OCI-LY3 (cell line): ENCODE results near the gene BOD1.

Experiments
- H2AFZ ChIP-seq: fragments of 200-600, 300-600 bp; shearing (Covaris generic); 2 replicates; pipeline ENCODE4 v1.6.0; 2014; ENCODE audit warnings: antibody characterized with exemption, low read depth, low read length
- H3K27ac ChIP-seq: fragments of 200-600, 300-600 bp; sonication (generic); 2 replicates; pipeline ENCODE4 v1.5.1; 2014; ENCODE audit warnings: mild to moderate bottlenecking, low read length, moderate library complexity, mixed read lengths
- H3K27me3 ChIP-seq: fragments of 200-600, 300-600 bp; sonication (generic); 2 replicates; pipeline ENCODE4 v1.6.1; 2014; ENCODE audit warnings: low read depth, low read length, mixed read lengths
- H3K36me3 ChIP-seq: fragments of 200-600, 300-600 bp; sonication (generic); replicated peaks from 2 replicates; pipeline ENCODE3; 2014; ENCODE audit warnings: low read depth, low read length, mixed read lengths
- H3K4me1 ChIP-seq: fragments of 300-600, 200-600 bp; sonication (generic); 2 replicates; pipeline ENCODE4 v1.6.1; 2014; ENCODE audit warnings: low read length, mixed read lengths
- H3K4me2 ChIP-seq: fragments of 200-600, 300-600 bp; sonication (generic); 2 replicates; pipeline ENCODE4 v1.6.1; 2014; ENCODE audit warnings: low read length, mixed read lengths
- H3K4me3 ChIP-seq: fragments of 300-600, 200-600 bp; sonication (generic); 2 replicates; pipeline ENCODE4 v1.5.1; 2014; ENCODE audit warnings: antibody characterized with exemption, mild to moderate bottlenecking, low read length, moderate library complexity
- H3K79me2 ChIP-seq: fragments of 300-600, 200-600 bp; shearing (Covaris generic); 2 replicates; pipeline ENCODE4 v1.6.1; 2014; ENCODE audit warnings: mild to moderate bottlenecking, low read length, mixed read lengths
- H3K9ac ChIP-seq: fragments of 300-600, 200-600 bp; shearing (Covaris generic); 2 replicates; pipeline ENCODE4 v1.6.0; 2014; ENCODE audit warnings: mild to moderate bottlenecking, low read length, moderate library complexity
- H3K9me3 ChIP-seq: fragments of 200-600, 300-600 bp; shearing (Covaris generic); 2 replicates; pipeline ENCODE4 v1.6.1; 2014; ENCODE audit warnings: low read length, mixed read lengths; ENCODE audit not compliant: insufficient read depth
- H4K20me1 ChIP-seq: fragments of 200-600, 300-600 bp; sonication (generic); 2 replicates; pipeline ENCODE4 v1.6.1; 2016; ENCODE audit warnings: low read length, mixed read lengths; ENCODE audit not compliant: insufficient read depth
- CTCF ChIP-seq: fragments of 200-600, 300-600 bp; sonication (generic); IDR thresholded peaks from 2 replicates; pipeline ENCODE4 v1.5.1; 2014; ENCODE audit warnings: antibody characterized with exemption, low read length, low read depth
- EZH2phosphoT487 ChIP-seq: fragments of 200-600 bp; shearing (Covaris generic); IDR thresholded peaks from 2 replicates; pipeline ENCODE4 v1.6.1; 2018; ENCODE audit warnings: antibody characterized with exemption, mixed run types, low read depth

Gene BOD1

DNA sequence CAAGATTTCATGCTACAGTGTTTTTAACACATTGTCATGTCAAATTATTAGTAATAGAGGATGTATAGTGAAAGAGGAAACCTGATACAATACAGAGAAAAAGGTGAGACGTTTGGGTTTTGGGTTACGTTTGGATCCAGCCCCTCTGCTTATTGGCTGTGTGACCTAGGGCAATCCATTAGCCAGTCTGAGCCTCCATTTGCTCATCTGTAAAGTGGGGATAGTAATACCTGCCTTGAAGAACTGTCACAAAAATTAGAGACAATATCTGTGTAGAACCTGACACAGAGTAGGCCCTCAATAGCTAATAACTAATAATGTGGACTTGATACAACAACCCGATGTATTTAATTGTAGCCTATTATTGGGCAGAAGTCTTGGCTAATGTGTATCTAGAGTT is 4.3 kb upstream of the BOD1 start:
- TF ChIP-seq CTCF (no peak), EZH2phosphoT487 (no peak)
- Histone ChIP-seq H2AFZ (no peak overlapping the region), H4K20me1 (no peaks in the 10 kb centered on the region), H3K9ac (no peak overlapping the region), H3K27me3 (no peaks in the 10 kb centered on the region), H3K4me3 (no peak overlapping the region), H3K27ac (no peak overlapping the region), H3K9me3 (no peaks in the 10 kb centered on the region), H3K36me3 (no peaks in the 10 kb centered on the region), H3K4me2 (no peak overlapping the region), H3K4me1 (peaks cover 17% of the 10 kb centered on the region), H3K79me2 (peaks cover 5% of the 10 kb centered on the region)

- Histone ChIP-seq H3K4me1 (peaks cover 26% of the 10 kb centered on the region), H3K36me3 (peaks cover 6% of the 10 kb centered on the region), H4K20me1 (peaks cover 17% of the 10 kb centered on the region), H3K27me3 (no peaks in the 10 kb centered on the region), H3K9ac (no peak overlapping the region; the same call in 1 of the 2 replicates), H3K4me2 (peak overlapping the region; percentile 52), H3K4me3 (peak overlapping the region; percentile 12; the same call in 1 of the 2 replicates), H3K79me2 (peaks cover 23% of the 10 kb centered on the region), H3K27ac (no peak overlapping the region), H2AFZ (peak overlapping the region; percentile 86), H3K9me3 (no peaks in the 10 kb centered on the region)
- TF ChIP-seq CTCF (peak; percentile 92), EZH2phosphoT487 (no peak)
Measured at GRCh38 chr5:173618927-173619519, 2.6 kb upstream of the BOD1 start.

GRCh38 chr5:173615884-173616576 is 420 bp downstream of the BOD1 start:
- Histone ChIP-seq H3K79me2 (peaks cover 53% of the 10 kb centered on the region), H3K4me1 (peaks cover 28% of the 10 kb centered on the region), H3K9me3 (no peaks in the 10 kb centered on the region), H3K27me3 (no peaks in the 10 kb centered on the region), H2AFZ (peak overlapping the region; percentile 18; the same call in 1 of the 2 replicates), H3K4me2 (peak overlapping the region; percentile 93), H3K36me3 (peaks cover 22% of the 10 kb centered on the region), H3K4me3 (peak overlapping the region; percentile 93), H3K9ac (peak overlapping the region; percentile 84), H4K20me1 (peaks cover 43% of the 10 kb centered on the region), H3K27ac (peak overlapping the region; percentile 60)
- TF ChIP-seq CTCF (peak; percentile 61), EZH2phosphoT487 (no peak)

DNA sequence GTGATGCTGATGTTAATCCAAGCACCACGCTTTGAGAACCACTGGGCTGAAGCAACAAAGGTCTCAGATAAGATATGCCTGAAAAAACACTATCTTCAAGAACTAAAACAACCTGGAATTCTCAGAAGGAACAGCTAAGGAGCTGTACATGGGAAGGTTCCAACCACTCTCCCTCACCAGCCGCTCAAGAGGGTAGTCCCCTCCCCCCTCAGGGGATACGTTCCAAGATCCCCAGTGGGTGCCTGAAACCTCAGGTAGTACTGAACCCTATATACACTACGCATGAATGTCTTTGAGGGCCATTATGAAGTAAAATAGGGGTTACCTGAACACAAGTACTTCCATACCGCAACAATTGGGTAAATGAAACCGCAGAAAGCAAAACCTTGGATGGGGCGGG is 1.9 kb downstream of the BOD1 start:
- no peaks in the 10 kb centered on the region for H3K9me3 ChIP-seq
- H2AFZ ChIP-seq, result no peak overlapping the region
- H3K4me3 ChIP-seq, result peak overlapping the region; percentile 93
- peaks cover 37% of the 10 kb centered on the region for H3K36me3 ChIP-seq
- peaks cover 67% of the 10 kb centered on the region for H3K79me2 ChIP-seq
- H3K4me1 ChIP-seq, result peaks cover 28% of the 10 kb centered on the region
- H3K27ac ChIP-seq, result no peak overlapping the region
- H3K9ac ChIP-seq, result no peak overlapping the region
- H3K27me3 ChIP-seq, result no peaks in the 10 kb centered on the region
- no peak for TF ChIP-seq EZH2phosphoT487
- no peak for TF ChIP-seq CTCF
- H3K4me2 ChIP-seq, result peak overlapping the region; percentile 93
- H4K20me1 ChIP-seq, result peaks cover 53% of the 10 kb centered on the region
